AG04449 (cell line): ENCODE measurements around the gene ADCY6.

Source experiments
- CTCF ChIA-PET: fragments of 350-600 bp; formaldehyde crosslinking; extraction: SDS; loops from one replicate; lab custom pipeline; 2021; ENCODE audit warnings: antibody characterized with exemption; lab: Yijun Ruan, JAX
- POLR2A ChIA-PET: fragments of 400-600, 350-600 bp; formaldehyde crosslinking; extraction: SDS; loops from one replicate; lab custom pipeline; 2020; ENCODE audit warnings: antibody characterized with exemption, inconsistent platforms; lab: Yijun Ruan, JAX
- DNase-seq: peaks from one replicate; pipeline ENCODE4 v3.0.0-alpha.2; 2010; ENCODE audit warnings: low read depth, low spot score
- H3K4me3 ChIP-seq: 2 replicates; pipeline ENCODE4 v1.5.1; 2011; ENCODE audit warnings: low read depth, mild to moderate bottlenecking, control low read depth, low read length
- CTCF ChIP-seq: IDR thresholded peaks from one replicate; pipeline ENCODE4 v1.5.1; 2011; ENCODE audit warnings: mild to moderate bottlenecking, moderate library complexity, low read length, control low read depth, inconsistent platforms; ENCODE audit not compliant: insufficient read depth; ENCODE audit errors: missing control alignments

ADCY6 gene

GRCh38 chr12:48767521-48767920 is 21.4 kb downstream of the ADCY6 start:
- H3K4me3 ChIP-seq = no peak overlapping the region
- ChIA-PET POLR2A (no interaction called here), CTCF (interaction anchor here (0.8 to 1.6 kb wide), 7 partner anchors 9 to 47 kb away, joined by 4 to 6 read pairs (median 5); no protein-coding TSS in a partner anchor)
- TF ChIP-seq CTCF = no peak
- no peak for DNase-seq

GRCh38 chr12:48767047-48767446 is 21.8 kb downstream of the ADCY6 start:
- ChIA-PET CTCF (interaction anchor here (1.2 to 2.6 kb wide), 6 partner anchors 8 to 48 kb away, joined by 4 to 10 read pairs (median 6); no protein-coding TSS in a partner anchor), POLR2A (no interaction called here)
- H3K4me3 ChIP-seq = no peak overlapping the region
- DNase-seq = no peak
- no peak for TF ChIP-seq CTCF

GRCh38 chr12:48765753-48766162 is 23.1 kb downstream of the ADCY6 start:
- no peak for DNase-seq
- CTCF ChIA-PET = interaction anchor here (1.0 to 2.6 kb wide), 7 partner anchors 10 to 49 kb away, joined by 3 to 13 read pairs (median 4); no protein-coding TSS in a partner anchor
- no peak overlapping the region for H3K4me3 ChIP-seq
- POLR2A ChIA-PET = interaction anchor here (0.5 to 0.6 kb wide), 3 partner anchors 10 to 322 kb away, joined by 3 to 4 read pairs (median 3); no protein-coding TSS in a partner anchor
- TF ChIP-seq CTCF = no peak

- no peak for TF ChIP-seq CTCF
- no peak overlapping the region for H3K4me3 ChIP-seq
- ChIA-PET CTCF (interaction anchor here (1.3 to 2.6 kb wide), 5 partner anchors 9 to 49 kb away, joined by 3 to 13 read pairs (median 5); no protein-coding TSS in a partner anchor), POLR2A (no interaction called here)
- DNase-seq = no peak
Observed at GRCh38 chr12:48764521-48764920, 24.4 kb downstream of the ADCY6 start.

- no peak for DNase-seq
- CTCF ChIA-PET = interaction anchor here (0.9 to 18.5 kb wide), 6 partner anchors 9 to 94 kb away, joined by 3 to 601 read pairs (median 4); partner anchors contain the start of genes ADCY6 and CACNB3
- no peak for TF ChIP-seq CTCF
- POLR2A ChIA-PET = no interaction called here
- no peak overlapping the region for H3K4me3 ChIP-seq
Observed at GRCh38 chr12:48758737-48759136, 30.2 kb downstream of the ADCY6 start.

- POLR2A ChIA-PET = no interaction called here
- TF ChIP-seq CTCF = no peak
- CTCF ChIA-PET = interaction anchor here (0.9 to 18.5 kb wide), 6 partner anchors 8 to 95 kb away, joined by 3 to 601 read pairs (median 4); partner anchors contain the start of genes ADCY6 and CACNB3
- H3K4me3 ChIP-seq = no peak overlapping the region
- DNase-seq = no peak
Observed at GRCh38 chr12:48758186-48758585, 30.7 kb downstream of the ADCY6 start.
